G401.6 (cell line): ENCODE results near the gene GFM1.
"Not testable (repeated sequence)": the region's sequence is repeated elsewhere in the genome, so short reads cannot be mapped to it uniquely, and the experiment has no call there.

ENCODE experiments used
- FAIRE-seq: peaks from 2 replicates; lab custom pipeline; 2012; peaks lifted over from hg19 to GRCh38; lab: Jason Lieb, UNC

Gene GFM1

DNA sequence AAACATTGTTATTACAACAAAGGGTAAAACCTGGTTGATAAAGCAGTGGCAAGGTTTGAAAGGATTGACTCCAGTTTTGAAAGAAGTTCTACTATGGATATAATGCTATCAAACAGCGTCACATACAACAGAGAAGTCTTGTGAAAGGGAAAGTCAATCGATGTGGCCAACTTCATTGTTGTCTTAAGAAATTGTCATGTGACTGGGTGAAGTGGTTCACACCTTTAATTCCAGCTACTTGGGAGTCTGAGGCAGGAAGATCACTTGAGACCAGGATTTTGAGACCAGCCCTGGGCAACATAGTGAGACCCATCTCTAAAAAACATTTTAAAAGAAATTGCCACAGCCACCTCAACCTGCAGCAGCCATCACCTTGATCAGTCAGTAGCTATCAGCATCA is 34.4 kb downstream of the GFM1 start:
- no peak for FAIRE-seq

DNA sequence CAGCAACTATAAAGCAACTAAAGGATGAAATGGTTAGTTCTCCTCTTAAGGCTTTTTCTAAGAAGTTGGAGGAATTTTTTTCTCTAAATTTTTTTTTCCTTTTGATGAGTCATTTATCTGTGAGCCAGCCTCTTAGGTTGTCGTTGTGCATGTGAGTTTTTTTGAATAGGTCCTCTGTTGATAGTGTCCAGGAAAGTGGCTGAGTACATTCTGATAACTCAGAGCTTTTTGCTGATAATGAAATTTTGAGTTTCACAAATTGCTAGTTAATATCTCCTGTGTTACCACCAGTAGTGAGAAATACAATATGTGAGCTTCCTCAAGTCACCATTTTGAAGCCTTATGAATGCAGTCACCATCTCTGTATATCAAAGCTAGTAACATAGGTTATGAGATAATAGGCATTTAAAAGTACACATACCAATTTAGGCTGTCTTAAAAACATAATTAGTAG is 35.2 kb downstream of the GFM1 start:
- no peak for FAIRE-seq

- FAIRE-seq: no peak
These were observed 36.5 kb downstream of the GFM1 start for GRCh38 chr3:158680861-158681260.

GRCh38 chr3:158683230-158683962 is 39.1 kb downstream of the GFM1 start:
- no peak for FAIRE-seq

- no peak for FAIRE-seq
These were observed 40.8 kb downstream of the GFM1 start for GRCh38 chr3:158685159-158685558.

DNA sequence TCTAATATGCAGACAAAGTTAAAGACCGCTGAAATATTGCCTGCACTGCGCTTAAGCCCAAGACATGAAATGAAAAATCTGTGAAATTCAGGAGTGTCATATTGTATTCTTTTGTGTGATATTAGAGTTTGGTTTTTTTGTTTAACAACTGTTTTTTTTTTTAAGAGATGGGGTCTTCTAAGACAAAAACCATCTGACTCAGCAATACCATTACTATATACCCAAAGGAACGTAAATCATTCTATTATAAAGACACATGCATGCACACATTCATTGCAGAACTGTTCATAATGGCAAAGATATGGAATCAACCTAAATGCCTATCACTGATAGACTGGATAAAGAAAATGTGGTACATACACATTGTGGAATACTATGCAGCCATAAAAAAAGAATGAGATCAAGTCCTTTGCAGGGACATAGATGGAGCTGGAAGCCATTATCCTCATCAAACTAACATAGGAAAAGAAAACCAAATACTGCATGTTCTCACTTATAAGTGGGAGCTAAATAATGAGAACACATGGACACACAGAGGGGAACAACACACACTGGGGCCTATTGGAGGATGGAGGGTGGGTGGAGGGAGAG is 49.6 kb downstream of the GFM1 start:
- FAIRE-seq: not testable (repeated sequence)

- FAIRE-seq: no peak
These were observed 52.3 kb downstream of the GFM1 start for GRCh38 chr3:158696618-158697017.

DNA sequence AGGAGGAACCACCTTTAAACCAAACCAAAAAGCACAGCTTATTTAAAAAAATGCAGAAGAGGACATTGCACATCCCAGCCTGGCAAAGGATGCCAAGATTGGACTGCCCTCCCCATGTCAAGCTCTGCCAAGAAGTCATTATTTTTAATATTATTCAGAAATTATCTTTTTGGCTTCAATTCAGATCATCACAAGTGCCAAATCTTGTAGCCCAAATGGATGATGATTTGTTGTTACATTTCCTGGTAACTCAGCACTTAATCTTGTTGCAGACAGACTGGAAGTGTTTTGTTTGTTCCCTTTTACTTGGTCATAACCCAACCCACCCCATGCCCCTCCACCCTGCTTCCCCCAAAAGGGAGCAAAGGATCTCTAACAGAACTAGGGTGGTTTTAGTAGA is 56.2 kb downstream of the GFM1 start:
- FAIRE-seq: no peak

DNA sequence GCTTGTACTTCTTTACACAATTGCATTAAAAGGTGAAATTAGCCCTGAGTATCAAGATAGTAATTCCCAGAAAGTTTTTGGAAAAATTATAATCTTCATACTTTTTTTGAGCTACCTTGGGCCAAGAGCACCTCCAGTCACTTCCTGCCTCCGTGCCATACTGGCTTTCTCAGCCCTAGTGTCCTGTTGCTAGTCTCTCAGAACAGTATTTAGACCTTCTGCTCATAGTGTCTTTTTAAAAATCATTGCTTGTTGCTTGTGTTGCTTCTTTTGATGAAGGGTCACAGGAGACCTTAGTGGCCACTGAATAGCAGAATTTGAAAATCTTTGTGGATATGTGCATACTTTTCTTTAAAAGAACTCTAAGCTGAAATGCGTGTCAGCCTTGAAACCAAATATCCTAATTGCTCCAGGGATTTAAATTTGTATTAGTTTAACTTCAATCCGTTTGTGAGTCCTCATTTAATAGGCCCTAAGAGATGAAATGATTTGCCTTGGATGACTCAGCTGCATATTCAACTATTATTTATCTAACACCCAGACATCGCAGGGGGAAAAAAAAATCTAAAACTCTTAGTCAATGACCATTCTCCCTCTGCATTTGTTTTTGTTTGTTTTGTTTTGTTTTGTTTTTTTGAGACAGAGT is 57.2 kb downstream of the GFM1 start:
- FAIRE-seq: no peak

DNA sequence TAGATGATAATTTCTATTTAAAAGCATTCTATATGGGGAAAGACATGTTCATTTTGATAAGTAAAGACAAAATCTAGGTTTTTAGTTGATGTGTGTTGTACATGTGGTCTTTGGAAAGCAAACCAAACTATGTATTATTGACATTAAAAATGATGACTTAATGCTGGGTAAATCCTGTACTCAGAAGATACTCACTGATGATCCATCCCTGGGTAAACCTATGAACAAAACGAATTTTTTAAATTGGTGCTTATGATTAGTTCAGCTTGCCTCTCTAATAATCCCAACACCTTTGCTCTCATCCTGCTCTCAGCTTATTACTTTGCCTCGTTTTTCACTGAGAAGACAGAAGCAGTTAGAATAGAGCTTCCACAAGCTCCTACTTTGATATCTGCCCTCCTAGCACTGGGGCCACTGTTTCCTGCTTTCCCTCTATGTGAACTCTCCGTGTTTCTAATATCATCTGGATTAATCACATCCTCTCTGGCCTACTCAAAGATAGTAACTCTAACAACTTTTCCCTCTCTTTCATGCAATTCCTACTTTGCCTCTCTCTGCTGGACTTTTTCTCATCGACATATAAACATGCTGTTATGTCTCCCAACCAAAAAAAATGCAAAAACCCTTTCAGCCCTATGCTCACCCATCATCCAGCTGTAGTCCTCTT is 58.6 kb downstream of the GFM1 start:
- no peak for FAIRE-seq

- no peak for FAIRE-seq
These were observed 59.2 kb downstream of the GFM1 start for GRCh38 chr3:158703566-158703965.

DNA sequence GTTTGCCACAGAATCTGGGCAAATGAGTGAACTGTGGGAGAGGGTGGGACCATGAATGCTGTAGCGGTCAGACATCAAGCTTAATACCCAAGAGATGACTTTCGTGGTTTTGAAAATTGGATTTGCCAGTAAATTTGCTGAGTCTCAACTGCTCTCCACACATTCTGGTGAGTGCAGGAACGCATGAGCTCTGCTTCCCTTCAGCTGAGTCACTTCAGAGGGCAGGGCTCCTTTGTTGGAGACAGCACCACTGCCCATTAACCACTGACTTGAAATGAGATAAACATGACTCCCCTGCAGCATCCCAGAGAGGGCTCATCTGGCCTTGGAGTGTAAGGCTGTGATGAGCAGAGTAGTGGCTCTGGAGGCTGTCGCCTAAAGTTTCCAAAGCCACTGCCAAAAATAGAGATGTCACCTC is 65.3 kb downstream of the GFM1 start:
- no peak for FAIRE-seq

DNA sequence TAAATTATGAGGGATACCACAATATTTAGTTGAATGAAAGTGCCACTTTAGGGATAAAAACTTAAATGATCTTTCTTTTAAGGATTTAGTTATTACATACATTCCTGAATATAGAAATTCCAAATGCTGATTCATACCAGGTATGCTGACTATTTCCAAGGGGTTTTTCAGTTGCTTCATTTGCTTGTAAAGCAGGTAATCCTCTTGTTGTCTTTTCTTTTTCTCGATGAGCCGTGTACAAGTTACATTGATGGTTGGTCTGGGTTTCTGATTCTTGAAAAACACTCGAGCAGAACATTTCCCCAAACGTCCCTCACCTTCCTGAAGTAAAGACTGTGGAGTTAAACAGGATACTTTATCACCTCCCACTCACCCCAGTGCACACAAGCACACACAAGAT is 66.3 kb downstream of the GFM1 start:
- FAIRE-seq: no peak

GRCh38 chr3:158711886-158712285 is 67.6 kb downstream of the GFM1 start:
- FAIRE-seq: no peak

- FAIRE-seq: no peak
These were observed 68.1 kb downstream of the GFM1 start for GRCh38 chr3:158712443-158712842.

DNA sequence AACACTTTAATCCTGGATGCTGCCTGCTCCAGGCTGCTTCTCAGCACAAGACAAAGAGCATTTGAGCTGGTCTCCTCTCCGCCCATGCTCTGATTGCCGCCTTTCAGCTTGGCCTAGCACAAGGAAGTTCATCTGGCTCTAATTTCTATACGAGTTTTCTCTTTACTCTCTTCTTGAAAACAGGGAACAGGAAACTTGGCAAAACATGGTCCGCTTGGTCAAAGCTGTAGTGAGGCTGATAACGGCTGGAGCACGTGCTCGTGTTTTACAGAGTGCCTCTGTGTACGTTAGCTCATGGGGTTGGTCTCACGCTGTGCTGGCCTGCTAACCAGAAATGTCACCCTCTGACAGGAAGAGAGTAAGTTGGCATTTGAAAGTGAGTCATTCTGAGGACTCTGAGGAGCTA is 68.8 kb downstream of the GFM1 start:
- no peak for FAIRE-seq

DNA sequence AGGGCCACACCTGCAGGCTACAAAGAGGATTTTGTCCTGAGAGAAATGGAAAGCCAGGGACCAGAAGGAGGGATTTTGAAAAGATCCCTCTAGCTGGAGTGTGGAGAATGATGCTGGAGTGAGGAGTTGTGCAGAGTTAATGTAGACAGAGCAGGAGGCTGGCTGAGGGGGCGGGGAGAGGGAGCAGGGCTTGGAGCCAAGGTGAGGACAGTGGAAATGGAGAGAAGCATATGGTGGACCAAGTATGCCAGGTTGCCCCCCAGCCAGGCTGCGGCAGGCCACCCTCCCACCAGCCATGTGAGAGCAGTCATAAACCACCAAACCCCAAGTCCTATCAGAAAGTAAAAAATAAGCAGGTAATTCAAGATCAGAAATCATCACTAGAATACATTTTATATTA is 73.2 kb downstream of the GFM1 start:
- no peak for FAIRE-seq

GRCh38 chr3:158718490-158719170 is 74.3 kb downstream of the GFM1 start:
- no peak for FAIRE-seq

DNA sequence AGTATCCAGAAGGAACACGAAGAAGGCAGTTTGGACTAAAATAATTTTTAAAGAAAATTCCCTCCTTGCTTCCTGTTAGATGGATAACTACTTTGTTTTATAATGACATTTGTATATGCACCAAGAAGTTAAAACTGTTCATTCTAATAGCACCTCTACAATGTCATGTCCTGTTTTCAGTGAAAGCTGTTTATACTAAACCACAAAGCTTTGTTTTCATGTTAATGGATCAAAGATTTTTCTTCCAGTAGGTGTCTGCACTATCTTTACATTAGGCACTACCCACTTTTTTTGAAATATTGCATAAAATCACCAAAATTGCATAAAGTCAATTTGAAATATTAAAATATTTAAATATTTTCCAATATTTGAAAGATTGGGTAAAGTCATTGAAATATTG is 77.8 kb downstream of the GFM1 start:
- FAIRE-seq: no peak

DNA sequence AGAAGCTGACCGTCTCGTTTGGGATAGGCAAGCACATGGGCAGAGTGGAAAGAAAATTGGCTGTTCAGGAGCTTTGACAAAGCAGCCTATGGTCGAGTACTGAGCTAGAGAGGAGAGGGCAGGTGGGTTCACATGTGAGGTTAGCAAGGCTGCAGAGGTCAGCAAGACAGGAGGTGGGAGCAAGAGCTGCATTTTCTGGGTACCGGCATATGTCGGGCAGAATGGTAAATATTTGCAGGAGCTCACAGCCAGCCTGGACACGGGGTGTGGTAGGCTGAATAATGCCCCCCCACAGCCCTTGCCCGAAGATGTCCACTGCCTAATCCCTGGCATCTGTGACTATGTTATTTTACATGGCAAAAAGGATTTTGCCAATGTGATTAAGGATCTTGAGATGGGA is 79.7 kb downstream of the GFM1 start:
- FAIRE-seq: no peak

DNA sequence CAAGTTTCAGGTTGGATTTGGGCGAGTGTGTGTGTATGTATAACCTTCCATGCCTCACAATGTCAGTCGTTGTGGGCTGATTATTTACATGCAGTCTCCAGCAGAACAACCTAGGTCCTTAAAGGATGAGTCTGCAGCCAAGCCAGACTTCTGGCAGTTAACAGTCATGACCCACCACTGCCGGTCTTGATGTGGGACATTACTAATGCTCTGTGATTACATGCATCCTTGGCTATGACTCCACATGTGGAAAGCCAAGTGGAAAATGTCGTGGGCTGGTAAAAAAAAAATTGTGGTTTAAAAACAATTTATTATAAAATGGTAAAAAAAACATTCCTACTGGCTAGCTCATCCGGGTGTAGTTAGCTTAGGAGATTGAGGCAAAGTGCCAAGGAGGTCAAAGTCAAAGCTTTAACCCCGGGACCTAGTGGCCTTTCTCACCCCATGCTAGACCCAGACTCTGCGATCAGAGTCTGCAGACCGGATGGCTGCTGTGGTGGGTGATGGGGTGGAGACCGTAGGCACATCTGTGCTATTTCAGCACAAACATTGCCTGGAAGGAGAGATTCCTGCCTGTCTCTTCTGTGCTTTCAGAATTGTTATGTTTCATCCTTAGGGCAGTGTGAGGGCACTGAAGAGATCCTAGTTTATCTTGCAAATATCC is 81.2 kb downstream of the GFM1 start:
- FAIRE-seq: no peak
